ENCODE results near the gene MAPK8.
A peak's percentile ranks its signal among the peaks of the same experiment; 100 is the strongest.

Gene MAPK8

GRCh38 chr10:48398261-48398660 is 91.8 kb downstream of the MAPK8 start:
- Histone ChIP-seq H3K27ac (ENCODE audit: extremely low read depth, low read depth, low read length) (no peak overlapping the region), H3K4me3 (ENCODE audit: low read depth, low read length) (no peak overlapping the region), H3K36me3 (ENCODE audit: control insufficient read depth in 2 of 2, insufficient read depth in 1 of 2, low read length in 2 of 2) (no peaks in the 10 kb centered on the region), H3K4me1 (ENCODE audit: control insufficient read depth, insufficient read depth, low read length) (peaks cover 8% of the 10 kb centered on the region; the same call in 1 of the 2 replicates), H3K9me3 (ENCODE audit: control insufficient read depth, insufficient read depth, low read depth, low read length) (no peaks in the 10 kb centered on the region)
- ChIA-PET CTCF (no interaction called here), POLR2A (no interaction called here)
- TF ChIP-seq PRDM6 (tag by site-specific recombination; IDR thresholded peaks at IDR 0.05) (peak; percentile 41), ZNF670 (tag by site-specific recombination; IDR thresholded peaks at IDR 0.05; ENCODE audit: low read depth) (no peak)

DNA sequence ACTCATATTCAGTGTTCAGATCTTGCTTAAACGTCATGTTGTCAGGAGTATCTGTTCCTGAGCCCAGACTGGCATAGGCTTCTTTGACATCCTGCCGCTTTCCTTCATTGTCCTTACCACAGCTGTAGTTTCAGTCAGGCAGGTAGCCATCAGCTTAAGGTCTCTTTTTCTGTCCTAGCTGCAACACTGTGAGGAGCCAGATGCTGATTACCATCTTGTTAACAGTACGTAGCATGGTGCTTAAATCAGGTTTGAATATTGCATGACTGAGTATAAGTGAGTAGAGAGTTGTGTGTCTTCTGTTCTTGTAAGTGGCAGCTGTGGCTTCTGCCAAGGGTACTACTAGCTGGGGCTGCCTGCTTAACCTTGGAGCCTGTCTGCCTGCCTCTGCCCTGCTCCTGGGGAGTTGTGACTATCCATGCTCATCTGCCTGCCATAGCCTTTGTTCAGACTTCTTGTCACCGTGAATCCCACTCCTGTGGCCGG is 92.6 kb downstream of the MAPK8 start:
- no peaks in the 10 kb centered on the region for H3K36me3 ChIP-seq (ENCODE audit: control insufficient read depth in 2 of 2, insufficient read depth in 1 of 2, low read length in 2 of 2)
- 0 out of 2 replicates have a peak, but pooled peaks have one; percentile 24 for TF ChIP-seq ZNF600 (tag by site-specific recombination; IDR thresholded peaks at IDR 0.05)
- TF ChIP-seq ATF2 (tag by site-specific recombination; IDR thresholded peaks at IDR 0.05; ENCODE audit: low read depth), result no peak
- no peaks in the 10 kb centered on the region for H3K9me3 ChIP-seq (ENCODE audit: control insufficient read depth, insufficient read depth, low read depth, low read length)
- peaks cover 8% of the 10 kb centered on the region; the same call in 1 of the 2 replicates for H3K4me1 ChIP-seq (ENCODE audit: control insufficient read depth, insufficient read depth, low read length)
- no peak overlapping the region for H3K4me3 ChIP-seq (ENCODE audit: low read depth, low read length)
- ChIA-PET CTCF (interaction anchor here (0.6 to 1.1 kb wide), 4 partner anchors 17 to 110 kb away, joined by 3 read pairs; no protein-coding TSS in a partner anchor), POLR2A (no interaction called here)
- H3K27ac ChIP-seq (ENCODE audit: extremely low read depth, low read depth, low read length), result no peak overlapping the region

GRCh38 chr10:48399551-48399950 is 93.1 kb downstream of the MAPK8 start:
- Histone ChIP-seq H3K36me3 (ENCODE audit: control insufficient read depth in 2 of 2, insufficient read depth in 1 of 2, low read length in 2 of 2) (no peaks in the 10 kb centered on the region), H3K9me3 (ENCODE audit: control insufficient read depth, insufficient read depth, low read depth, low read length) (no peaks in the 10 kb centered on the region), H3K27ac (ENCODE audit: extremely low read depth, low read depth, low read length) (no peak overlapping the region), H3K4me3 (ENCODE audit: low read depth, low read length) (no peak overlapping the region), H3K4me1 (ENCODE audit: control insufficient read depth, insufficient read depth, low read length) (peaks cover 8% of the 10 kb centered on the region; the same call in 1 of the 2 replicates)
- TF ChIP-seq ZNF747 (tag by site-specific recombination; IDR thresholded peaks at IDR 0.05) (no peak), MEIS1 (CRISPR knock-in tag; IDR thresholded peaks at IDR 0.05; ENCODE audit: borderline replicate concordance) (no peak), ZBTB26 (tag by site-specific recombination; optimal IDR thresholded peaks at IDR 0.05) (no peak), HOXC10 (CRISPR knock-in tag; IDR thresholded peaks at IDR 0.05) (no peak), EGR2 (tag by site-specific recombination; IDR thresholded peaks at IDR 0.05; ENCODE audit: low read depth) (no peak), ZNF10 (tag by site-specific recombination; IDR thresholded peaks at IDR 0.05) (no peak), ZSCAN16 (tag by site-specific recombination; IDR thresholded peaks at IDR 0.05) (no peak), HOXD13 (CRISPR knock-in tag; IDR thresholded peaks at IDR 0.05; ENCODE audit: borderline replicate concordance) (no peak), YY2 (tag by site-specific recombination; IDR thresholded peaks at IDR 0.05) (no peak), ZNF23 (tag by site-specific recombination; IDR thresholded peaks at IDR 0.05; ENCODE audit: borderline replicate concordance) (no peak), ZNF311 (tag by site-specific recombination; IDR thresholded peaks at IDR 0.05; ENCODE audit: borderline replicate concordance) (no peak), ZNF354C (tag by site-specific recombination; IDR thresholded peaks at IDR 0.05; ENCODE audit: borderline replicate concordance, low read depth) (no peak), ZBTB20 (tag by site-specific recombination; IDR thresholded peaks at IDR 0.05) (no peak), INSM2 (tag by site-specific recombination; IDR thresholded peaks at IDR 0.05) (no peak)
- TF ChIP-seq, protein P1, sequence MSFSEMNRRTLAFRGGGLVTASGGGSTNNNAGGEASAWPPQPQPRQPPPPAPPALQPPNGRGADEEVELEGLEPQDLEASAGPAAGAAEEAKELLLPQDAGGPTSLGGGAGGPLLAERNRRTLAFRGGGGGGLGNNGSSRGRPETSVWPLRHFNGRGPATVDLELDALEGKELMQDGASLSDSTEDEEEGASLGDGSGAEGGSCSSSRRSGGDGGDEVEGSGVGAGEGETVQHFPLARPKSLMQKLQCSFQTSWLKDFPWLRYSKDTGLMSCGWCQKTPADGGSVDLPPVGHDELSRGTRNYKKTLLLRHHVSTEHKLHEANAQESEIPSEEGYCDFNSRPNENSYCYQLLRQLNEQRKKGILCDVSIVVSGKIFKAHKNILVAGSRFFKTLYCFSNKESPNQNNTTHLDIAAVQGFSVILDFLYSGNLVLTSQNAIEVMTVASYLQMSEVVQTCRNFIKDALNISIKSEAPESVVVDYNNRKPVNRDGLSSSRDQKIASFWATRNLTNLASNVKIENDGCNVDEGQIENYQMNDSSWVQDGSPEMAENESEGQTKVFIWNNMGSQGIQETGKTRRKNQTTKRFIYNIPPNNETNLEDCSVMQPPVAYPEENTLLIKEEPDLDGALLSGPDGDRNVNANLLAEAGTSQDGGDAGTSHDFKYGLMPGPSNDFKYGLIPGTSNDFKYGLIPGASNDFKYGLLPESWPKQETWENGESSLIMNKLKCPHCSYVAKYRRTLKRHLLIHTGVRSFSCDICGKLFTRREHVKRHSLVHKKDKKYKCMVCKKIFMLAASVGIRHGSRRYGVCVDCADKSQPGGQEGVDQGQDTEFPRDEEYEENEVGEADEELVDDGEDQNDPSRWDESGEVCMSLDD (tag by site-specific recombination; IDR thresholded peaks at IDR 0.05), result no peak
- POLR2A ChIA-PET, result no interaction called here
- CTCF ChIA-PET, result interaction anchor here (0.6 to 1.1 kb wide), 5 partner anchors 17 to 110 kb away, joined by 3 read pairs; no protein-coding TSS in a partner anchor

Data from HEK293 (cell line).